CD4-positive, alpha-beta T cell (primary cell): ENCODE results near the gene SDK2. TPM values are rescaled to one million over a fixed set of nuclear protein-coding genes. Genes with fewer than 3 reads are reported as not detected.

Experiments used
- ATAC-seq: fragments of 200-7000 bp; cut with Tn5 transposase; one replicate; pipeline ENCODE4 v1.10.0; 2022; ENCODE audit warnings: mild to moderate bottlenecking; ENCODE audit not compliant: poor library complexity
- CTCF ChIA-PET: fragments of 350-600 bp; sonication (Branson Sonifier 250); formaldehyde crosslinking; loops from one replicate; lab custom pipeline; 2021; ENCODE audit warnings: antibody characterized with exemption, inconsistent platforms; lab: Charles Lee
- POLR2A ChIA-PET: fragments of 350-600 bp; sonication (Branson Sonifier 250); formaldehyde crosslinking; loops from one replicate; lab custom pipeline; 2021; ENCODE audit warnings: antibody characterized with exemption, inconsistent platforms; lab: Charles Lee
- DNase-seq, 14 experiments: peaks; one replicate each; pipeline ENCODE4 v3.0.0-alpha.2; 2013 to 2020; ENCODE audit warnings: mixed read lengths in 2 of 14
- H3K27ac ChIP-seq, 2 donors: one replicate each; pipeline versions ENCODE4 v1.5.1 to v1.7.0; 2013; ENCODE audit warnings: low read length in 2 of 2, low read depth in 1 of 2, mild to moderate bottlenecking in 1 of 2
- H3K27me3 ChIP-seq, 2 experiments: 1 replicate in 1 of 2; 2 replicates in 1 of 2; pipeline versions ENCODE4 v1.6.1 to v1.7.0; 2013; ENCODE audit warnings: low read length in 2 of 2, control low read depth in 1 of 2, mild to moderate bottlenecking in 1 of 2, moderate library complexity in 1 of 2; ENCODE audit not compliant: insufficient read depth in 2 of 2, control insufficient read depth in 1 of 2
- H3K36me3 ChIP-seq: one replicate; pipeline ENCODE4 v1.6.1; 2013; ENCODE audit warnings: low read length, control low read depth; ENCODE audit not compliant: insufficient read depth
- H3K4me1 ChIP-seq: one replicate; pipeline ENCODE4 v1.6.1; 2013; ENCODE audit warnings: low read length, control low read depth; ENCODE audit not compliant: insufficient read depth
- H3K4me3 ChIP-seq: one replicate; pipeline ENCODE4 v1.5.1; 2013; ENCODE audit warnings: mild to moderate bottlenecking, low read length, moderate library complexity
- H3K9me3 ChIP-seq, 2 experiments: 1 replicate in 1 of 2; 2 replicates in 1 of 2; pipeline versions ENCODE4 v1.6.1 to v1.7.0; 2013; ENCODE audit warnings: low read length in 2 of 2, mild to moderate bottlenecking in 2 of 2, control low read depth in 1 of 2, moderate library complexity in 1 of 2; ENCODE audit not compliant: control insufficient read depth in 1 of 2, insufficient read depth in 1 of 2
- H3K27ac Mint-ChIP-seq: one replicate; pipeline ENCODE4 v1.8.0; 2020; ENCODE audit warnings: mixed read lengths
- H3K27me3 Mint-ChIP-seq: one replicate; pipeline ENCODE4 v1.8.0; 2021; ENCODE audit warnings: mixed read lengths
- H3K36me3 Mint-ChIP-seq: one replicate; pipeline ENCODE4 v1.8.0; 2021; ENCODE audit warnings: low read depth, mixed read lengths
- H3K4me1 Mint-ChIP-seq: one replicate; pipeline ENCODE4 v1.8.0; 2021; ENCODE audit warnings: low read depth, mixed read lengths
- H3K4me3 Mint-ChIP-seq: one replicate; pipeline ENCODE4 v1.8.0; 2020; ENCODE audit warnings: mild to moderate bottlenecking, mixed read lengths
- H3K9me3 Mint-ChIP-seq: one replicate; pipeline ENCODE4 v1.8.0; 2020; ENCODE audit warnings: mixed read lengths
- intact Hi-C, 2 experiments: fragments of 100-400 bp; cut with DNase I in 1 of 2; cut with micrococcal nuclease in 1 of 2; formaldehyde crosslinking; loops; one replicate each; pipeline versions ENCODE4 v1.15.1 to v1.9.0; 2023 to 2025; cut with DNase I, micrococcal nuclease
- total RNA-seq, 174 experiments: library from RNA in 2 of 174; stranded (reverse) in 2 of 174; gene quantifications; one replicate each; pipeline ENCODE4 v1.2.3 and lab custom pipeline; 2021 to 2026
- TF ChIP-seq, protein P1 (sequence below): fragments of 200-600 bp; IDR thresholded peaks from one replicate; pipeline ENCODE4 v1.8.0; 2022; ENCODE audit warnings: antibody characterized with exemption, mild to moderate bottlenecking

The SDK2 gene
- total RNA-seq, 2 experiments from 2014 or later: 8.1 to 8.2 TPM

DNA sequence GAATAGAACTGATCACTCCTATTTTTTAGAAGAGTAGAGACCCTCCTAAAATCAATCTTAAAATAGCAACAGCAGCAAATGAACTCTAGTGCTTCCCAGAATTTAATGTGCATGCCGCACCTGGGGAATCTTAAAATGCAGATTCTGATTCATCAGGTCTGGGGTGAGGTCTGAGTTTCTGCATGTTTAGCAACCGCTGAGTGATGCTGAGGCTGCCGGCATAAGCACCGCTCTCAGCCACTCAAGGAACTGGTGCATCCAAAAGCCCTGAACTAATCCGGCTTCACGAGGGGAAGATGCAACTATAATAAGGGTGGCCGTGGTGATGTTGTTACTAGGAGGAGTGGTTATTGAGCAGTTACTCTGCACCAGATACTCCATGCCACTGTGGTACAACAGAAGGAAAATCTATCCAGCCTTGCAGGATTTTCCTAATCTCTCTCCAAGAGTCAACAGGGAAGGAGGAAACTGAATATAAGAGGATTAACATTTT is 19.7 kb downstream of the SDK2 start:
- Mint-ChIP-seq H3K27me3 (no peaks in the 10 kb centered on the region), H3K4me1 (no peaks in the 10 kb centered on the region), H3K27ac (no peak overlapping the region), H3K36me3 (no peaks in the 10 kb centered on the region), H3K9me3 (peaks cover 4% of the 10 kb centered on the region), H3K4me3 (no peak overlapping the region)
- Histone ChIP-seq H3K27ac (no peak overlapping the region), H3K9me3 (peaks cover 0 to under 1% of the 10 kb centered on the region in 2 experiments), H3K4me1 (no peaks in the 10 kb centered on the region), H3K27me3 (no peaks in the 10 kb centered on the region), H3K36me3 (no peaks in the 10 kb centered on the region), H3K4me3 (no peak overlapping the region)
- ChIA-PET CTCF (no interaction called here), POLR2A (no interaction called here)
- DNase-seq (no peak), ATAC-seq (no peak)
- TF ChIP-seq, protein P1, sequence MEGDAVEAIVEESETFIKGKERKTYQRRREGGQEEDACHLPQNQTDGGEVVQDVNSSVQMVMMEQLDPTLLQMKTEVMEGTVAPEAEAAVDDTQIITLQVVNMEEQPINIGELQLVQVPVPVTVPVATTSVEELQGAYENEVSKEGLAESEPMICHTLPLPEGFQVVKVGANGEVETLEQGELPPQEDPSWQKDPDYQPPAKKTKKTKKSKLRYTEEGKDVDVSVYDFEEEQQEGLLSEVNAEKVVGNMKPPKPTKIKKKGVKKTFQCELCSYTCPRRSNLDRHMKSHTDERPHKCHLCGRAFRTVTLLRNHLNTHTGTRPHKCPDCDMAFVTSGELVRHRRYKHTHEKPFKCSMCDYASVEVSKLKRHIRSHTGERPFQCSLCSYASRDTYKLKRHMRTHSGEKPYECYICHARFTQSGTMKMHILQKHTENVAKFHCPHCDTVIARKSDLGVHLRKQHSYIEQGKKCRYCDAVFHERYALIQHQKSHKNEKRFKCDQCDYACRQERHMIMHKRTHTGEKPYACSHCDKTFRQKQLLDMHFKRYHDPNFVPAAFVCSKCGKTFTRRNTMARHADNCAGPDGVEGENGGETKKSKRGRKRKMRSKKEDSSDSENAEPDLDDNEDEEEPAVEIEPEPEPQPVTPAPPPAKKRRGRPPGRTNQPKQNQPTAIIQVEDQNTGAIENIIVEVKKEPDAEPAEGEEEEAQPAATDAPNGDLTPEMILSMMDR: no peak
- intact Hi-C loops: no loop called here

DNA sequence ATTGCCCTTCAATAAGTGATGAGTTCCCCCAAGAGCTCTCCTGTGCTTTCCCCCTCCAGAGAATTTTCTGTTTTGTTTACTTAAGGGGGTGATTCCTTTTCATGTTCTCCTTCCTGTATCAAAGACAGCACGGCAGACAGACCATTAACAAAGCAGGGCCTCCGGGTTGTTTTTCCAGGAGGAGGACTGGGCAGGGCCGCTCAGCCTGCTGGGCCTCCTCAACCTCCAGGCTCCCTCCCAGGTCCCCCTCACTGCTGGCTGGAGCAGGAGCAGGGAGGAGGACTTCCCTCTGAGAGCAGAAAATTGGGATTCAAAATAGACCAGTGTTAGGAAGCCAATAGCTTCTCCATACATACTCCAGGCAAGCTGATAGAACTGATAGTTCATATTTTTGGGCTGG is 20.4 kb downstream of the SDK2 start:
- H3K9me3 Mint-ChIP-seq: peaks cover 4% of the 10 kb centered on the region
- H3K4me1 ChIP-seq: no peaks in the 10 kb centered on the region
- no peak overlapping the region for H3K27ac ChIP-seq
- peaks cover 3 to 8% of the 10 kb centered on the region in 2 experiments for H3K9me3 ChIP-seq
- intact Hi-C loops: no loop called here
- H3K36me3 Mint-ChIP-seq: no peaks in the 10 kb centered on the region
- H3K27me3 Mint-ChIP-seq: no peaks in the 10 kb centered on the region
- ChIA-PET POLR2A (no interaction called here), CTCF (no interaction called here)
- TF ChIP-seq, protein P1: no peak
- DNase-seq (no peak), ATAC-seq (no peak)
- H3K4me3 ChIP-seq: no peak overlapping the region
- H3K4me1 Mint-ChIP-seq: no peaks in the 10 kb centered on the region
- no peak overlapping the region for H3K4me3 Mint-ChIP-seq
- H3K27me3 ChIP-seq: no peaks in the 10 kb centered on the region
- no peak overlapping the region for H3K27ac Mint-ChIP-seq
- no peaks in the 10 kb centered on the region for H3K36me3 ChIP-seq

DNA sequence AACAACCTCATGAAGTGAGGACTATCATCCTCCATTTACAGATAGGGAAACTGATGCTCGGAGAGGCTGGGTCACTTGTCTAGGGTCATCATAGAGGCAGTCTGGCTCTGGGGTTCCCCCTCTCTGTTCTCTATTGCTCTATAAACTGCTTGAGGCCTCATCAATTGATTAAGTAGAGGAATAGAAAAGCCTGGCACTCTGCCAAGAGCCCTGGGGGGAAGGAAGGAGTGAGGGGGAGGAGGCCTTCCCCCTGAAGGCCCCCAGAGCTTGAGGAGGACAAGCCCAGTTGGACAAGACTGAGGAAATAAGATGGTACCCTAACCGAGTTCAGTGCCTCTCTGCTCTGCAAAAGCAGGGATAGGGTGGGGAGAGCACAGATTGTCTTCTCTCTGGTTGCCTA is 21.0 kb downstream of the SDK2 start:
- Mint-ChIP-seq H3K36me3 (no peaks in the 10 kb centered on the region), H3K9me3 (peaks cover 4% of the 10 kb centered on the region), H3K27me3 (no peaks in the 10 kb centered on the region), H3K4me1 (no peaks in the 10 kb centered on the region), H3K4me3 (no peak overlapping the region), H3K27ac (no peak overlapping the region)
- ChIA-PET CTCF (no interaction called here), POLR2A (no interaction called here)
- TF ChIP-seq, protein P1: no peak
- DNase-seq (no peak), ATAC-seq (no peak)
- peaks cover 8 to 9% of the 10 kb centered on the region in 2 experiments for H3K9me3 ChIP-seq
- H3K27me3 ChIP-seq: no peaks in the 10 kb centered on the region
- no peaks in the 10 kb centered on the region for H3K4me1 ChIP-seq
- H3K36me3 ChIP-seq: no peaks in the 10 kb centered on the region
- intact Hi-C loops: no loop called here
- no peak overlapping the region for H3K27ac ChIP-seq
- H3K4me3 ChIP-seq: no peak overlapping the region
